NK-92 (cell line): ENCODE results near the gene CFHR4.
"Not testable (repeated sequence)": the region's sequence is repeated elsewhere in the genome, so short reads cannot be mapped to it uniquely, and the experiment has no call there.

Experiments
- DNase-seq: peaks from one replicate; lab custom pipeline; 2025; ENCODE audit not compliant: unreplicated experiment; lab: John Stamatoyannopoulos, UW

CFHR4 gene

GRCh38 chr1:196933531-196934189 is 45.8 kb downstream of the CFHR4 start:
- DNase-seq: no peak

GRCh38 chr1:196941474-196941873 is 53.6 kb downstream of the CFHR4 start:
- not testable (repeated sequence) for DNase-seq

- not testable (repeated sequence) for DNase-seq
These were observed 55.7 kb downstream of the CFHR4 start, which contains the start of gene CFHR2 for GRCh38 chr1:196943568-196943967. TSS of gene CFHR2 (plus strand) at chr1:196943738. CDS start at chr1:196943881, 143 bp downstream.

- DNase-seq: no peak
These were observed 64.0 kb downstream of the CFHR4 start for GRCh38 chr1:196951711-196952394.

- DNase-seq: no peak
These were observed 66.9 kb downstream of the CFHR4 start for GRCh38 chr1:196954778-196955177.

- no peak for DNase-seq
These were observed 68.1 kb downstream of the CFHR4 start for GRCh38 chr1:196955926-196956325.

- no peak for DNase-seq
These were observed 73.0 kb downstream of the CFHR4 start for GRCh38 chr1:196960854-196961253.
